Adrenal gland (tissue), 5 donors: Measurements from ENCODE around the gene TRAPPC12.

ENCODE experiments used
- CTCF ChIP-seq, 6 experiments: fragments of 450-650 bp in 4 of 6; fragments of 200-600 bp in 2 of 6; sonication (generic) in 1 of 6; IDR thresholded peaks; 1 replicate in 5 of 6; 2 replicates in 1 of 6; pipeline versions ENCODE4 v1.5.1 to v1.8.0; 2016 to 2021; ENCODE audit warnings: antibody characterized with exemption in 6 of 6, mild to moderate bottlenecking in 2 of 6, moderate library complexity in 1 of 6
- POLR2A ChIP-seq, 2 donors: fragments of 450-650 bp; IDR thresholded peaks; one replicate each; pipeline ENCODE4 v1.6.1; 2017; ENCODE audit warnings: antibody characterized with exemption in 2 of 2, mild to moderate bottlenecking in 2 of 2, moderate library complexity in 1 of 2
- donor health status: DM: no; HTN: no; CAD: no.

- no peak for TF ChIP-seq CTCF (IDR thresholded peaks at IDR 0.05)
- no peak for TF ChIP-seq POLR2A (IDR thresholded peaks at IDR 0.05)
Measured at GRCh38 chr2:3368261-3368722, 11.2 kb upstream of the TRAPPC12 start.
